ENCODE measurements around the gene SEC24D. TPM values are rescaled to one million over a fixed set of nuclear protein-coding genes. Genes with fewer than 3 reads are reported as not detected.

The SEC24D gene
- total and polyA plus RNA-seq, 2 experiments from 2014 or later = 37.6 to 94.8 TPM

GRCh38 chr4:118850488-118851173 is 14.7 kb upstream of the SEC24D start:
- no peaks in the 10 kb centered on the region for H3K27me3 ChIP-seq (ENCODE audit: insufficient read depth)
- H3K27me3 Mint-ChIP-seq (ENCODE audit: insufficient read depth, low read depth, poor library complexity) = peaks cover 3% of the 10 kb centered on the region
- no peaks in the 10 kb centered on the region for H3K9me3 Mint-ChIP-seq
- peaks cover 7% of the 10 kb centered on the region; the same call in 2 of the 3 replicates for H3K36me3 Mint-ChIP-seq (ENCODE audit: low read depth)
- peaks cover 41% of the 10 kb centered on the region for H3K4me1 ChIP-seq (ENCODE audit: insufficient read depth)
- peaks cover 55% of the 10 kb centered on the region for H3K4me1 Mint-ChIP-seq
- peaks cover 19% of the 10 kb centered on the region for H3K79me2 ChIP-seq (replicated peaks; ENCODE audit: insufficient read depth)
- peak overlapping the region; percentile 83 for H3K27ac ChIP-seq (ENCODE audit: low read depth)
- H3F3A ChIP-seq (replicated peaks; ENCODE audit: low read depth) = peaks cover 5% of the 10 kb centered on the region; the same call in 1 of the 2 replicates
- DNase-seq (ENCODE audit: low spot score) = peak; percentile 91
- ATAC-seq = peak; percentile 76
- peak overlapping the region; percentile 62 for H3K4me3 ChIP-seq
- no peaks in the 10 kb centered on the region for H3K9me2 ChIP-seq (ENCODE audit: insufficient read depth)
- H2AFZ ChIP-seq = no peak overlapping the region
- H4K20me1 ChIP-seq (replicated peaks; ENCODE audit: insufficient read depth) = no peaks in the 10 kb centered on the region
- H3K27ac Mint-ChIP-seq = peak overlapping the region; percentile 96
- no peaks in the 10 kb centered on the region for H3K36me3 ChIP-seq (ENCODE audit: insufficient read depth)
- peak overlapping the region; percentile 79 for H3K4me2 ChIP-seq
- H3K4me3 Mint-ChIP-seq = peak overlapping the region; percentile 87
- TF ChIP-seq CREB1 (CRISPR knock-in tag; IDR thresholded peaks at IDR 0.05; ENCODE audit: low read depth) (no peak), ETS1 (IDR thresholded peaks at IDR 0.05) (no peak), STAT1 (IDR thresholded peaks at IDR 0.05; ENCODE audit: unreplicated experiment) (no peak), EZH2 (IDR thresholded peaks at IDR 0.05; ENCODE audit: low read depth, unreplicated experiment) (no peak), EZH2phosphoT487 (IDR thresholded peaks at IDR 0.05; ENCODE audit: unreplicated experiment) (no peak), NANOG (IDR thresholded peaks at IDR 0.05; ENCODE audit: borderline replicate concordance) (no peak), CTCF (conservative IDR thresholded peaks at IDR 0.05; ENCODE audit: low read depth in 2 of 2) (no peak), POLR2AphosphoS5 (IDR thresholded peaks at IDR 0.05; ENCODE audit: low read depth) (no peak; the same call in 1 of the 2 replicates), ZNF462 (CRISPR knock-in tag; IDR thresholded peaks at IDR 0.05) (no peak), REST (IDR thresholded peaks at IDR 0.05; ENCODE audit: unreplicated experiment) (no peak), ZNF331 (CRISPR knock-in tag; IDR thresholded peaks at IDR 0.05; ENCODE audit: low read depth) (no peak), JUNB (IDR thresholded peaks at IDR 0.05; ENCODE audit: unreplicated experiment) (no peak)
